Measurements from ENCODE around the gene CCDC80. TPM values are rescaled to one million over a fixed set of nuclear protein-coding genes. Genes with fewer than 3 reads are reported as not detected.
A peak's percentile ranks its signal among the peaks of the same experiment; 100 is the strongest.
"Not testable (repeated sequence)": the region's sequence is repeated elsewhere in the genome, so short reads cannot be mapped to it uniquely, and the experiment has no call there.

Gene CCDC80
- total RNA-seq, 3 donors from 2014 or later (not counting 1 experiment from before 2014, with no cell fraction given) = 0.08 TPM; not detected in 2

DNA sequence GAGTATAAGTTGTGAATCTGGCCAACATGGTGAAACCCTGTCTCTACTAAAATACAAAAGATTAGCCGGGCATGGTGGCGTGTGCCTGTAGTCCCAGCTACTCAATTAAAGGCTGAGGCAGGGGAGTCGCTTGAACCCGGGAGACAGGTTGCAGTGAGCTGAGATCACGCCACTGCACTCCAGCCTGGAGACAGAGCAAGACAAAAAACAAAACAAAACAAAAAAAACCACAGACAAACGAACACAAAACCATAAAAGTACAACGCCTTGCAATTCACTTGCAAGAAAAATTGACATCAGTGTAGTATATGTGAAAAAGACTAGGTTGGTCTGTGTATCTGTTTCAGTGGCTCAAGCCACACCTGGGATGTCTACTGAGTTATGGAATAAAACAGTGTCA lies 29.9 kb upstream of the CCDC80 start:
- Mint-ChIP-seq H3K27ac (peak overlapping the region; percentile 70 to 88), H3K4me1 (peaks cover 69 to 76% of the 10 kb centered on the region in 2 donors), H3K36me3 (no peaks in the 10 kb centered on the region), H3K9me3 (no peaks in the 10 kb centered on the region), H3K27me3 (ENCODE audit: low read depth in 2 of 2) (peaks cover 0 to 3% of the 10 kb centered on the region in 2 donors), H3K4me3 (peak overlapping the region; percentile 29)
- intact Hi-C loops (cut with micrococcal nuclease) = no loop called here
- Histone ChIP-seq H3K4me3 (ENCODE audit: low read length) (no peak overlapping the region), H3K27me3 (ENCODE audit: control insufficient read depth, insufficient read depth, low read length) (no peaks in the 10 kb centered on the region), H3K36me3 (ENCODE audit: control insufficient read depth, insufficient read depth, low read length) (no peaks in the 10 kb centered on the region), H3K4me1 (ENCODE audit: control insufficient read depth, insufficient read depth, low read length) (peaks cover 37% of the 10 kb centered on the region), H3K9me3 (ENCODE audit: control insufficient read depth, insufficient read depth, low read length) (no peaks in the 10 kb centered on the region), H3K27ac (ENCODE audit: low read length) (peak overlapping the region; percentile 79)
- DNase-seq (no peak), ATAC-seq (no peak)
- TF ChIP-seq, protein P1, sequence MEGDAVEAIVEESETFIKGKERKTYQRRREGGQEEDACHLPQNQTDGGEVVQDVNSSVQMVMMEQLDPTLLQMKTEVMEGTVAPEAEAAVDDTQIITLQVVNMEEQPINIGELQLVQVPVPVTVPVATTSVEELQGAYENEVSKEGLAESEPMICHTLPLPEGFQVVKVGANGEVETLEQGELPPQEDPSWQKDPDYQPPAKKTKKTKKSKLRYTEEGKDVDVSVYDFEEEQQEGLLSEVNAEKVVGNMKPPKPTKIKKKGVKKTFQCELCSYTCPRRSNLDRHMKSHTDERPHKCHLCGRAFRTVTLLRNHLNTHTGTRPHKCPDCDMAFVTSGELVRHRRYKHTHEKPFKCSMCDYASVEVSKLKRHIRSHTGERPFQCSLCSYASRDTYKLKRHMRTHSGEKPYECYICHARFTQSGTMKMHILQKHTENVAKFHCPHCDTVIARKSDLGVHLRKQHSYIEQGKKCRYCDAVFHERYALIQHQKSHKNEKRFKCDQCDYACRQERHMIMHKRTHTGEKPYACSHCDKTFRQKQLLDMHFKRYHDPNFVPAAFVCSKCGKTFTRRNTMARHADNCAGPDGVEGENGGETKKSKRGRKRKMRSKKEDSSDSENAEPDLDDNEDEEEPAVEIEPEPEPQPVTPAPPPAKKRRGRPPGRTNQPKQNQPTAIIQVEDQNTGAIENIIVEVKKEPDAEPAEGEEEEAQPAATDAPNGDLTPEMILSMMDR (IDR thresholded peaks at IDR 0.05) = no peak
- 47% methylated on average over 5 of the region's 7 CpGs for WGBS (ENCODE audit: insufficient coverage)

DNA sequence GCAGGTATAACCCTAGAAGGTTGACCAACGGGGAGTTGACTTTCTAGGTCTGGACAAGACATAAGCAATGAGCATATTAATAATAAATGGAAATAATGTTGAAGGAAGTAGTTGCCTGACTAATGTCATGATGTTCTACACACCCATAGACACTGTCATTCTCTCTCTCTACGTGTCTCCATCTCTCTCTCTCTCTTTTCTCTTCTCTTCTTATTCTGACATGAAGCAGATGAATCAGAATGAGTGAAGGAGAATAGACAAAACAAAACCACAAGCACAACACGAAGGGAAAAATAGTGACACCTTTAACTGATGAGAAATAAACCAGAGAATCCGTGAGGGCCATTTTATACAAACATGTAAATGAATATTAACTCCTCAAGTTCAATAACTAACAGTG lies 26.7 kb upstream of the CCDC80 start:
- Mint-ChIP-seq H3K36me3 (no peaks in the 10 kb centered on the region), H3K27ac (peak overlapping the region in 1 of 2 donors; percentile 46), H3K9me3 (no peaks in the 10 kb centered on the region), H3K4me1 (peaks cover 37 to 44% of the 10 kb centered on the region in 2 donors), H3K4me3 (no peak overlapping the region), H3K27me3 (ENCODE audit: low read depth in 2 of 2) (peaks cover 0 to 3% of the 10 kb centered on the region in 2 donors)
- TF ChIP-seq, protein P1 (IDR thresholded peaks at IDR 0.05) = no peak
- intact Hi-C loops (cut with micrococcal nuclease) = no loop called here
- no CpG with 5 or more reads among the region's 4 CpGs for WGBS (ENCODE audit: insufficient coverage)
- no peaks in the 10 kb centered on the region for H3K9me3 ChIP-seq (ENCODE audit: control insufficient read depth, insufficient read depth, low read length)
- H3K4me3 ChIP-seq (ENCODE audit: low read length) = no peak overlapping the region
- peaks cover 18% of the 10 kb centered on the region for H3K4me1 ChIP-seq (ENCODE audit: control insufficient read depth, insufficient read depth, low read length)
- ATAC-seq (no peak), DNase-seq (no peak)
- no peaks in the 10 kb centered on the region for H3K36me3 ChIP-seq (ENCODE audit: control insufficient read depth, insufficient read depth, low read length)
- H3K27me3 ChIP-seq (ENCODE audit: control insufficient read depth, insufficient read depth, low read length) = no peaks in the 10 kb centered on the region
- H3K27ac ChIP-seq (ENCODE audit: low read length) = no peak overlapping the region

DNA sequence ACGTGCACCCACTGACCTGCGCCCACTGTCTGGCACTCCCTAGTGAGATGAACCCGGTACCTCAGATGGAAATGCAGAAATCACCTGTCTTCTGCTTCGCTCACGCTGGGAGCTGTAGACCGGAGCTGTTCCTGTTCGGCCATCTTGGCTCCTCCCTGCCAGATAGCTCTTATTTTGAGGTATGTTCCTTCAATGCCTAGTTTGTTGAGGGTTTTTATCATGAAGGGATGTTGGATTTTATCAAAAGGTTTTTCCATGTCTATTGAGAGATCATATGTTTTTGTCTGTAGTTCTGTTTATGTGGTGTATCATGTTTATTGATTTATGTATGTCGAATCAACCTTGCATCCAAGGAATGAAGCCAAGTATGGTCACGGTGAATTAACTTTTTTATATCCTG lies 24.1 kb upstream of the CCDC80 start:
- ATAC-seq, H3K4me3 Mint-ChIP-seq: not testable (repeated sequence)
- WGBS (ENCODE audit: insufficient coverage) = 97% methylated on average over 9 of the region's 9 CpGs

DNA sequence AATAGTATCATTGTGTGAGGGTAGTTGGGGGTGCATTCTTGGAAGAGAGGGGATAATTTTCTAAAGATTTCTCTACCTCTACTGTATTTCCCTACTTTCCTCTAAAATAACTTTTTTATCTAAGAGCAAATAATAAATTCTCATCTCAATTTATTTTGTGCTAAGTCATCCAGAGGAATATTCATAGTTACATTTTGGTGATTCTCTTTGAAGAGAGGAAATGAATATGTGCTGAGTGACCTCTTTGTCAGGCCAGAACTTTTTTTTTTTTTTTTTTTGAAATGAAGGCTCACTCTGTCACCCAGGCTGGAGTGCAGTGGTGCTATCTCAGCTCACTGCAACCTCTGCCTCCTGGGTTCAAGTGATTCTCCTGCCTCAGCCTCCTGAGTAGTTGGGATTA lies 15.1 kb upstream of the CCDC80 start:
- Mint-ChIP-seq H3K9me3 (no peaks in the 10 kb centered on the region), H3K36me3 (no peaks in the 10 kb centered on the region), H3K4me3 (no peak overlapping the region), H3K4me1 (peaks cover 0 to 5% of the 10 kb centered on the region in 2 donors), H3K27me3 (ENCODE audit: low read depth in 2 of 2) (no peaks in the 10 kb centered on the region), H3K27ac (no peak overlapping the region)
- no peaks in the 10 kb centered on the region for H3K9me3 ChIP-seq (ENCODE audit: control insufficient read depth, insufficient read depth, low read length)
- TF ChIP-seq, protein P1 (IDR thresholded peaks at IDR 0.05) = no peak
- H3K27me3 ChIP-seq (ENCODE audit: control insufficient read depth, insufficient read depth, low read length) = no peaks in the 10 kb centered on the region
- DNase-seq (no peak), ATAC-seq (no peak)
- H3K27ac ChIP-seq (ENCODE audit: low read length) = no peak overlapping the region
- H3K36me3 ChIP-seq (ENCODE audit: control insufficient read depth, insufficient read depth, low read length) = no peaks in the 10 kb centered on the region
- no peak overlapping the region for H3K4me3 ChIP-seq (ENCODE audit: low read length)
- intact Hi-C loops (cut with micrococcal nuclease) = no loop called here
- no peaks in the 10 kb centered on the region for H3K4me1 ChIP-seq (ENCODE audit: control insufficient read depth, insufficient read depth, low read length)

More for the DNA sequence above, 24.1 kb upstream of the CCDC80 start:
- H3K27me3 ChIP-seq (ENCODE audit: control insufficient read depth, insufficient read depth, low read length); H3K27ac Mint-ChIP-seq; H3K27me3 Mint-ChIP-seq (ENCODE audit: low read depth in 2 of 2); intact Hi-C loops (cut with micrococcal nuclease); H3K9me3 Mint-ChIP-seq; H3K27ac ChIP-seq (ENCODE audit: low read length); H3K9me3 ChIP-seq (ENCODE audit: control insufficient read depth, insufficient read depth, low read length); DNase-seq; H3K36me3 ChIP-seq (ENCODE audit: control insufficient read depth, insufficient read depth, low read length); H3K4me3 ChIP-seq (ENCODE audit: low read length); H3K4me1 ChIP-seq (ENCODE audit: control insufficient read depth, insufficient read depth, low read length); H3K36me3 Mint-ChIP-seq: not testable (repeated sequence)
- H3K4me1 Mint-ChIP-seq = peaks cover 16 to 21% of the 10 kb centered on the region in 2 donors

All from natural killer cell (primary cell).